GM12874 (cell line): ENCODE results near the gene DTD1.

Source experiments
- CTCF ChIP-seq: IDR thresholded peaks from 2 replicates; pipeline ENCODE4 v1.5.1; 2011; ENCODE audit warnings: low read depth, mild to moderate bottlenecking, control low read depth, low read length, moderate library complexity; ENCODE audit not compliant: insufficient read depth

DTD1 gene

DNA sequence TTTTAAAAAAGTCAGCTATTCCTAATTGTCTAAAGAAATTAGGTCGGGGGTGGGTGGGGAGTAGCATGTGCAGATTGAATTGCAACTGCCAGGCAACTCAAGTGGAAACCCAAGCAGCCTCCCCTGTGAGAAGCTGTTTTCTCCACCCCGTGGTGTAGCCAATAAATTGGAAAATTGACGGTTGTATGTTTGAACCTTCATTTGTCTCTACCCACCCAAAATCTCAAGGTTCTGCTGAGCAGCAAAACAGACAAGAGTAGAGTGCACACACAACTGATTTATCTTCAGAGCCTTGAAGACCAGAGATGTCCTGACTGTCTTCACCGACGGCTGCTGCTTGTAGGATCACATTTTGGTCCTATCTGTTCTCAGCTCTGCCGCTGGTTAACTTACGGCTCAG, 88.5 kb downstream of the DTD1 start:
- no peak for TF ChIP-seq CTCF

- no peak for TF ChIP-seq CTCF
Observed at GRCh38 chr20:18677126-18677525, 89.3 kb downstream of the DTD1 start.

DNA sequence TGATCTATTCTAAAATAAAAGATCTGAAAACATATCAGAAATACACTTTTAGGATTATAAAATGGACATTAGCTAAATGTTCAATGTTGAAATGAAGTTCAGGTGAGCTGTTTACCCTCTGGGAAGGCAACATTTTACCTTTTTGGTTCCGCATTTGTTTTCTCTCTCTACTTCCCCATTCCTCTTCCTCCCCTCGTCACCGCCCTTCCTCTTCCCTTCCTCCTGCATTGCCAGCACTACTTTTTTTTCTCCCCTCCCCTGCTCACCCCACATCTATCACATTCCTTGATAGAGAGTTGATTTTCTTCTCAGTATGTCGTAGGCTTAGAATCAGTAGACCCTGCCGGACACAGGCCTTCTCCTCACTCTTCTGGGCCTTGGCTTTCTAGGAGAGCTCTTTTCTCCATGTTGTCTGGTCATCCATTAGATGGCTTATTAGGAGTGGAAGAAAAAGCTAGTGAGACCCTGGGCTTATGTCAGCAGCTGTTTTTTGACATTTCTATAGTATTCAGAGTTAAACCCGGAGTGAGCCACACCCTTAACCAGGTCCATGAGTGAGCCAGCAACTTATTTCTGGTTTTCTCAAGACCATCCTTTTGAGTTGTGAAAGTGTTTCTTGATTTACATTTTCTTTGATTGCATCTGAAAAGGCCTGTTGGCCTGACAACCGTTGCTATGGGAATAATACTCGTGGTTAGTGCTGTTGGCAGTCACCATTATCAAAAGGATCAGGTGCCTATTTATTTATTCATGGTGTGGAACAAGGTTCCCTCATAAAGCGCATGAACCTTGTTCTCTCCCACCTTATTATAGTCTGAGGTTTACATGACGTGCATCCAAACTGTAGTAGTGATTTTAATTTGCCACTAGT, 90.9 kb downstream of the DTD1 start:
- no peak for TF ChIP-seq CTCF

GRCh38 chr20:18683839-18684238, 96.0 kb downstream of the DTD1 start:
- TF ChIP-seq CTCF = no peak

GRCh38 chr20:18684775-18685174, 96.9 kb downstream of the DTD1 start:
- no peak for TF ChIP-seq CTCF

DNA sequence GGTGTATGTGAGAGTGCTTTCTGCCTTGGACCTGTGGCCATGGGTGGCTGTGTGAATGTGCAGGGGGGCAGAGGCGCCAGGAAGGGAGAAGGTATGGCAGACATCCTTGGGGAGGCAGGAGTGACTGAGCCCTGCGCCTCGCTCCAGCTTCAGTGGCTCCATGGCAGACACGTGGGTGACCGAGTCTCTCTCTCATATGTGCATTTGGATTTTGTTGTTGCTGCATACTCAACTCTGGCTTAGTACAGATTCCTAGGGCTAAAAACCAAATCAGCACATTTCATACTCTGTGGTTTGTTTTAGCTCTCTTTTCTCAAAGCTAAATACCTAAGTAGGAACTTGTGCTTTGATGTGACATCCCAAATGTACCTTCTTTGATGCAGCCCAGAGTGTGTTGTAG, 97.6 kb downstream of the DTD1 start:
- TF ChIP-seq CTCF = no peak

GRCh38 chr20:18686696-18687095, 98.8 kb downstream of the DTD1 start:
- TF ChIP-seq CTCF = no peak

- no peak for TF ChIP-seq CTCF
Observed at GRCh38 chr20:18688676-18689075, 100.8 kb downstream of the DTD1 start.
